ENCODE data around the gene ACSL1. TPM values are rescaled to one million over a fixed set of nuclear protein-coding genes. Genes with fewer than 3 reads are reported as not detected.

Gene ACSL1
- total RNA-seq, 1 donor from 2014 or later: 60.3 TPM

DNA sequence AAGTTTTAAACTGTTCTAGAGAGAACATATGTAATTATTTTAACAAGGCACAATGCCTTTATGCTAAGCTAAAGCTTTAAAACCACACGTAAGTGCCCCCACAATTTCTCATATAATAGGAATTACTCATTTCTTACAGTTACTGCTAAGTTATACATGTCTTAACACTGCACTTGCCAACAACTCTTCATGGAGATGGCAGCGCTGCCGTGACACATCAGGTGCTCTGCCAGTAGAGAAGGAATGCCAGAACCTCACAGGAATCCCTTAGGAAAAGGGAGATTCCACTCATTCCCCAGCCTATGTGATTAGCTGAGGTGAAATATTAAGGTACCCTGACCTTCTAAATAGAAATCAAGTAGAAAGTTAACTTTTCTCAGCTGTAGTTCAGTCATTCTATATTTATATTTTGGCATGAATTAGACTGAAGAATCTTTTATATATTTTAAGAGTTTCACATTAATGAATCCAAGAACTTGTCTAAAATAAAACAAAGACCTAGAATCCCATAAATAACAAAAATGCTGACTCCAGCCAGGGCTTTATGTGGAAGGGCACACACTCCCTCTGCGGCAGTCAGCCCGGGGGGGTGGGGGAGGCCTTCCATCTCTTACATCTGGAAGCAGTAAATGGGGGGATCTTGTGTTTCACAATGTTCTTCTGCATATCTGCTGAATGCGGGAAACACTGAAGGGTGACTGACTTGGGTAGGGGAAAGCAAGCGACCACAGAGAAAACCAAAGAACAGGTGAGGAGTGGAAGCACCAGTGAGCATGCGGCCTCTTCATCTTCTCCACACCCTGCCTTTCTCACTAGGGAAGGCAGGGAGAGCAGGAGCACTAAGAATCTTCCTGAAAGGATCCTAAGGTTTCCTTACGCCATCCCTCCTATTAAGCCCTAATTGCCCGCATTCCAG is 23.7 kb downstream of the ACSL1 start:
- TF ChIP-seq, protein P1, sequence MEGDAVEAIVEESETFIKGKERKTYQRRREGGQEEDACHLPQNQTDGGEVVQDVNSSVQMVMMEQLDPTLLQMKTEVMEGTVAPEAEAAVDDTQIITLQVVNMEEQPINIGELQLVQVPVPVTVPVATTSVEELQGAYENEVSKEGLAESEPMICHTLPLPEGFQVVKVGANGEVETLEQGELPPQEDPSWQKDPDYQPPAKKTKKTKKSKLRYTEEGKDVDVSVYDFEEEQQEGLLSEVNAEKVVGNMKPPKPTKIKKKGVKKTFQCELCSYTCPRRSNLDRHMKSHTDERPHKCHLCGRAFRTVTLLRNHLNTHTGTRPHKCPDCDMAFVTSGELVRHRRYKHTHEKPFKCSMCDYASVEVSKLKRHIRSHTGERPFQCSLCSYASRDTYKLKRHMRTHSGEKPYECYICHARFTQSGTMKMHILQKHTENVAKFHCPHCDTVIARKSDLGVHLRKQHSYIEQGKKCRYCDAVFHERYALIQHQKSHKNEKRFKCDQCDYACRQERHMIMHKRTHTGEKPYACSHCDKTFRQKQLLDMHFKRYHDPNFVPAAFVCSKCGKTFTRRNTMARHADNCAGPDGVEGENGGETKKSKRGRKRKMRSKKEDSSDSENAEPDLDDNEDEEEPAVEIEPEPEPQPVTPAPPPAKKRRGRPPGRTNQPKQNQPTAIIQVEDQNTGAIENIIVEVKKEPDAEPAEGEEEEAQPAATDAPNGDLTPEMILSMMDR (IDR thresholded peaks at IDR 0.05; ENCODE audit: insufficient read depth, low read length, severe bottlenecking): no peak
- FAIRE-seq (no peak), DNase-seq (ENCODE audit: low read depth) (peak; percentile 89)
- no peak overlapping the region for H3K4me3 ChIP-seq (ENCODE audit: low read depth, low read length)
- no peaks in the 10 kb centered on the region for H3K27me3 ChIP-seq (ENCODE audit: control insufficient read depth, insufficient read depth, low read length)
- H3K36me3 ChIP-seq (ENCODE audit: control insufficient read depth, insufficient read depth, low read length): peaks cover 3% of the 10 kb centered on the region

DNA sequence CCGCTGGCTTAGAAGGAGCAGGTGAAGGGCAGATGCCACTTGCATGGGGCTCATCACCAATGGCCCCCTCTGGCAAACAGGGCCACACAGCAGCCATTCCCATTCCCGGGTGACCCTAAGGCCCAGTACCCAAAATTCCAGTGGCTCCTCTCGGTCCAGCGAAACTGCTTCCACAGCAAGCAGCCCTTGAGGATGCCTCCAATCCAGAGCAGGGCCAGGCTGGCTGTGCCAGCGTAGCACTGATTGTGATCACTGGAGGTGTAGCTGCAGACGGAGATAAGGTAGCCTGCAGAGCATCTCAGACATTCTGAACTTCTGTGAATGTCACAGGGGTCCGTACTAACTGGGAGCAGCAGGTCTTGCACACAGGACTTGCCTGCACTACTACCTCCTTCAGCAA is 27.3 kb downstream of the ACSL1 start:
- Histone ChIP-seq H3K27me3 (ENCODE audit: control insufficient read depth, insufficient read depth, low read length) (no peaks in the 10 kb centered on the region), H3K4me3 (ENCODE audit: low read depth, low read length) (no peak overlapping the region), H3K36me3 (ENCODE audit: control insufficient read depth, insufficient read depth, low read length) (peaks cover 3% of the 10 kb centered on the region)
- TF ChIP-seq, protein P1 (IDR thresholded peaks at IDR 0.05; ENCODE audit: insufficient read depth, low read length, severe bottlenecking): no peak
- no peak for FAIRE-seq
- DNase-seq (ENCODE audit: low read depth): no peak

DNA sequence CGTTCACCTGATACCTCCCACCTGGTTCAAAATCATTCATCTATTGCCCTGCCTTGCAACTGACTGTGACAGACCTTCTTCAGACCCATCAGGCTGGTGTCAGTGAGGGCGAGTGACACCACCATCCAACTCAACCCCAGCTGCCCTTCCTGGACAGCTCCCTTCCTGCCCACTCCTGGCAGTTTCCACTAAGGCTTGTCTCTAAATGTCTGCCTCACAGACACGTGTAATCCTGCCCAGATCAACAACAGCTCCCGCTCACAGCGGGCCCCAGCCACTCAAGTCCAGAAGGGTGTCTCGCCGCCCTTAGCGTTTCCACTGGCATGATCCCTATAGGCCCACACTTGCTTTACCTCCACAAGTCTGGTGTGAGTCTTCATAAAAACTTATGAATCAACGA is 28.9 kb downstream of the ACSL1 start:
- TF ChIP-seq, protein P1 (IDR thresholded peaks at IDR 0.05; ENCODE audit: insufficient read depth, low read length, severe bottlenecking): no peak
- no peak for FAIRE-seq
- DNase-seq (ENCODE audit: low read depth): no peak
- Histone ChIP-seq H3K36me3 (ENCODE audit: control insufficient read depth, insufficient read depth, low read length) (peaks cover 3% of the 10 kb centered on the region), H3K27me3 (ENCODE audit: control insufficient read depth, insufficient read depth, low read length) (no peaks in the 10 kb centered on the region), H3K4me3 (ENCODE audit: low read depth, low read length) (no peak overlapping the region)

DNA sequence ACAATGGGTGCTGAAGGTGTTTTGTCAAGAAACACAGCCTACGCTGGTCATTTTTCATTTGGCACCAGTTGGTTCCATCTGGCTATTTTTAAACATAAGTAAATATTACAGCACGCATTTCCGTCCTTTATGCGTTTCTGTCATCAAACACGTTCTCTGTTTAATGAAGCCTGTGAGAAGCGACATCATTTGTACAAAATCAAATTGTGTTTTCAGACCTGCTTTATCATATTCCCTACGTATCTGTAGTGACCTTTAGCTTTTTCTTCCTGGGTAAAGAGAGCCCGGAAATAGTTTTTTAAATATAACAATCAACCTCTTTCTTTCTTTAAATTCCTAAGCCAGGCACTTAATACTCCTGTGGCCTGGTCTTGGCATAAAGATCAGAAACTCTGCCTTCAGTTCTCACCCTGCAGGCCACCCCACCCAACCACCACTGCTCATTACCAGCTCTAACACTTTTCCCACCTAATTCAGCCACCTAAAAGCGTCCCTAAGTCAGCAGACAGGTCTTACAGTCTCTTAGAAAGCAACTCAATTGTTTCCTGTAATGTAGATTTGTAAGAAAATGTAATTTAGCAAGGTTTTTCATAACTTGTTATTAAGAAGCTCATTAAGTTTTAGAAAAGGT is 30.4 kb downstream of the ACSL1 start:
- H3K4me3 ChIP-seq (ENCODE audit: low read depth, low read length): no peak overlapping the region
- TF ChIP-seq, protein P1 (IDR thresholded peaks at IDR 0.05; ENCODE audit: insufficient read depth, low read length, severe bottlenecking): no peak
- H3K27me3 ChIP-seq (ENCODE audit: control insufficient read depth, insufficient read depth, low read length): no peaks in the 10 kb centered on the region
- H3K36me3 ChIP-seq (ENCODE audit: control insufficient read depth, insufficient read depth, low read length): peaks cover 7% of the 10 kb centered on the region
- FAIRE-seq: no peak
- DNase-seq (ENCODE audit: low read depth): no peak

DNA sequence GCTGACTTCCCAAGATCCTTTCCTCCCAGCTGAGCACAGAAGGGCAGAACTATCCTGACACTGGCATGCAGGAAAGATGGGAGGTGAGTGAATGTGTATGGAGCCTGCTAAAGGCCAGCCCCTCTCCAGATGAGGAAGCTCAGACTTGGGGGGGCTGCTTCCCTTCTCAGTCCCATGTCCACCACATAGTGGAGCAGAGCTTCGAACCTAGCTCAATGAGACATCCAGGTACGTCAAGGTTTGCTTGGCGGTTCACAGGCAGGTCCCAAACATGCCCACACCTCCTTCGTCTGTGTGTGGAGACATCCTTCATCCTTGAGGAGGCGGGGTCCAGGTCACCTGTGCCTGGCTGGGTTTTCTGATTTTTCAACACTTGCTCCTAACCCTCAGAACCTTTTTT is 31.3 kb downstream of the ACSL1 start:
- TF ChIP-seq, protein P1 (IDR thresholded peaks at IDR 0.05; ENCODE audit: insufficient read depth, low read length, severe bottlenecking): no peak
- DNase-seq (ENCODE audit: low read depth) (no peak), FAIRE-seq (peak; percentile 43)
- Histone ChIP-seq H3K4me3 (ENCODE audit: low read depth, low read length) (no peak overlapping the region), H3K36me3 (ENCODE audit: control insufficient read depth, insufficient read depth, low read length) (peaks cover 7% of the 10 kb centered on the region), H3K27me3 (ENCODE audit: control insufficient read depth, insufficient read depth, low read length) (no peaks in the 10 kb centered on the region)
